Astrocyte of the cerebellum (primary cell): Measurements from ENCODE around the gene ADRA2B.

Experiments
- DNase-seq: peaks from one replicate; pipeline ENCODE4 v3.0.0-alpha.2; 2011; ENCODE audit warnings: low read depth
- H3K4me3 ChIP-seq: 2 replicates; pipeline ENCODE4 v1.5.1; 2011; ENCODE audit warnings: mild to moderate bottlenecking, low read depth, low read length, moderate library complexity
- CTCF ChIP-seq: IDR thresholded peaks from 2 replicates; pipeline ENCODE4 v1.5.1; 2012; ENCODE audit warnings: low read length, low read depth, moderate library complexity, mild to moderate bottlenecking; ENCODE audit errors: missing control alignments
- in situ Hi-C: cut with HindIII; loops from 2 replicates; pipeline ENCODE4 v1.10.0; 2017; ENCODE audit warnings: low sequenced_read_pairs

The ADRA2B gene

GRCh38 chr2:96105994-96106715, 10.2 kb downstream of the ADRA2B start:
- in situ Hi-C loops: no loop called here
- TF ChIP-seq CTCF: no peak
- H3K4me3 ChIP-seq: no peak overlapping the region
- no peak for DNase-seq

- DNase-seq: no peak
- in situ Hi-C loops: no loop called here
- no peak for TF ChIP-seq CTCF
- H3K4me3 ChIP-seq: no peak overlapping the region
These were observed 11.0 kb downstream of the ADRA2B start for GRCh38 chr2:96105152-96105915.

GRCh38 chr2:96104487-96104861, 11.9 kb downstream of the ADRA2B start:
- TF ChIP-seq CTCF: no peak
- no peak overlapping the region for H3K4me3 ChIP-seq
- DNase-seq: no peak
- in situ Hi-C loops: no loop called here

GRCh38 chr2:96103761-96104486, 12.4 kb downstream of the ADRA2B start:
- in situ Hi-C loops: no loop called here
- DNase-seq: no peak
- TF ChIP-seq CTCF: no peak
- H3K4me3 ChIP-seq: no peak overlapping the region

- no peak overlapping the region for H3K4me3 ChIP-seq
- in situ Hi-C loops: no loop called here
- DNase-seq: no peak
- TF ChIP-seq CTCF: no peak
These were observed 13.2 kb downstream of the ADRA2B start for GRCh38 chr2:96103187-96103601.

- TF ChIP-seq CTCF: no peak
- no peak for DNase-seq
- H3K4me3 ChIP-seq: no peak overlapping the region
- in situ Hi-C loops: no loop called here
These were observed 13.7 kb downstream of the ADRA2B start for GRCh38 chr2:96102596-96103186.
